ENCODE data around the gene STMP1. TPM values are rescaled to one million over a fixed set of nuclear protein-coding genes. Genes with fewer than 3 reads are reported as not detected.

STMP1 gene
- 63.2 TPM for polyA plus RNA-seq (2012; ENCODE audit: insufficient read depth, insufficient read length, low read depth)

DNA sequence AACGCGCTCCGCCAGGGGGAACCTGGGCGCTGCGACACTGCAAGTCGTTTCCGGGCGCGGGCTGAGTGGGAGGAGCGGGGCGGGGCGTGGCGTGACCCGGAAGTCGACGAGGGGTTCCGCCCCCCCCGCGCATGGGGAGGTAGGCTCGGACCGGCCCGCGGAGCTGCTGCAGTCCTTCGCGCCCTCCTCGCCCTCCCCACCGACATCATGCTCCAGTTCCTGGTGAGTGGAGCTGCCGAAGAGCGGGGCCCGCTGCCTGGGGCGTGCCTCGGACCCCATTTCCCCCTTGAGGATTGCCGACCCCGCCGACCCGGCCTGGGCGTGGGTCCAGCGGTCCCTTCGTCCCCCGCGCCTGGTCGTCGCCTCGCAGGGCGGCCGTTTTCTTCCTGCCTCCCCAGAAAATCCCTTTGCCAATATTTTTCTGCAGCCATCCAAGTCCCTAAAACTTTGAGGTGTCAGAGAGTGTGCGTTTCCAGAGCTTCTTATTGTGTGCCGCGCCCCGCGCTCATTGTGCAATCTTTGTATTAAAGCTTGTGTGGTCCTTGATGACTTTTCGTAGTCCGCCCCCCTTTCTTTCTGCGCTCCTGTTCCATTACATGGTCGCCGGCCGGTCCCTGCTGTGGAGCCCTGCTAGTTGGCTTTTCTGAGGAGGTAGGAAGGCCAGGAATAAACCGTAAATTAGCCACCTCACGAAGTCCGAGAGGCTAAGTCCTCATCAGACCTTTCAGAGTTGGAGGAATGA is at the start of gene STMP1:
Gene STMP1 (plus strand): TSS at position 142 of the 742 bp plus-strand sequence.
- DNase-seq = peak; percentile 99
- Histone ChIP-seq H3K27me3 (no peaks in the 10 kb centered on the region), H3K4me1 (peaks cover 3% of the 10 kb centered on the region; the same call in 1 of the 2 replicates), H3K9me3 (no peaks in the 10 kb centered on the region), H3K4me3 (ENCODE audit: low read depth, low read length) (peak within 1 kb of the TSS; percentile 98), H3K36me3 (no peaks in the 10 kb centered on the region; the same call in 1 of the 2 replicates)
- TF ChIP-seq, protein P1, sequence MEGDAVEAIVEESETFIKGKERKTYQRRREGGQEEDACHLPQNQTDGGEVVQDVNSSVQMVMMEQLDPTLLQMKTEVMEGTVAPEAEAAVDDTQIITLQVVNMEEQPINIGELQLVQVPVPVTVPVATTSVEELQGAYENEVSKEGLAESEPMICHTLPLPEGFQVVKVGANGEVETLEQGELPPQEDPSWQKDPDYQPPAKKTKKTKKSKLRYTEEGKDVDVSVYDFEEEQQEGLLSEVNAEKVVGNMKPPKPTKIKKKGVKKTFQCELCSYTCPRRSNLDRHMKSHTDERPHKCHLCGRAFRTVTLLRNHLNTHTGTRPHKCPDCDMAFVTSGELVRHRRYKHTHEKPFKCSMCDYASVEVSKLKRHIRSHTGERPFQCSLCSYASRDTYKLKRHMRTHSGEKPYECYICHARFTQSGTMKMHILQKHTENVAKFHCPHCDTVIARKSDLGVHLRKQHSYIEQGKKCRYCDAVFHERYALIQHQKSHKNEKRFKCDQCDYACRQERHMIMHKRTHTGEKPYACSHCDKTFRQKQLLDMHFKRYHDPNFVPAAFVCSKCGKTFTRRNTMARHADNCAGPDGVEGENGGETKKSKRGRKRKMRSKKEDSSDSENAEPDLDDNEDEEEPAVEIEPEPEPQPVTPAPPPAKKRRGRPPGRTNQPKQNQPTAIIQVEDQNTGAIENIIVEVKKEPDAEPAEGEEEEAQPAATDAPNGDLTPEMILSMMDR (IDR thresholded peaks at IDR 0.05; ENCODE audit: low read depth, low read length) = peak; percentile 50

DNA sequence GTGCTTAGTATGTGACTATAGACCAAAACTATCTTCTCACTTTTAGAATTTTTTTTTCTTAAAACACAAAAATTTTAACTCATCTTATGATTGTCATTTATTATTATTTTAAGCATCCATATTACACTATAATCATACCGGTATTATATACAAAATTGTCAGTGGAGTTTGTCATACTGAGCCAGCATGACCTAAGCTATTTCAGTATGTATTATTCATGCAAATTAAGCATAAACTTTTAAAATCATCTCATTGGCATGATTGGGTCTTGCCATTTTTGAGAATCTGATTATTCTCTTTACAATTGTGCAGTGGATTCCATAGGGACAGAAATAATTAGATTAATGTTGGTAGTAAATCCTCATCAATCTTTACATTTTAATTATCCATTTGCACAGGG is 46.2 kb upstream of the STMP1 start:
- Histone ChIP-seq H3K4me1 (no peaks in the 10 kb centered on the region), H3K9me3 (no peaks in the 10 kb centered on the region), H3K27me3 (no peaks in the 10 kb centered on the region), H3K4me3 (ENCODE audit: low read depth, low read length) (no peak overlapping the region), H3K36me3 (peaks cover 71% of the 10 kb centered on the region)
- DNase-seq = no peak
- TF ChIP-seq, protein P1 (IDR thresholded peaks at IDR 0.05; ENCODE audit: low read depth, low read length) = no peak

DNA sequence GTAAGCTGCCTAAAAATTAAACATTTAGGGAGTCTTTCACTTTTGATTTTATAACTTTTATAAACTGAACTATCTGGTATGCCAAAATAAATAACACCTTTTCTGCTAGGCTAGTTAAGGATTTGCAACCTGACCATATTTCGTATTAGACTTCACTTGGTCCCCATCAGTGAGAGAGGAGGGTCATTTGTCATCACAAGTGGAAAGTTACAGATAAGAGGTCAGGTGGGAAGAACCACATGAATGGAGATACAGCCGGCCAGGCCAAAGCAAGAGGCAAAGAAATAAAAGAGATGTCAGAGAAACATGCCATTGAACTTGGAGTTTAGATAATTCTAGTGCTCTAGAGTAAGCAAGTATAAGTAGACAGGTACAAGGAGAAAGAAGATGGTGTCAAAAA is 44.5 kb upstream of the STMP1 start:
- no peak overlapping the region for H3K4me3 ChIP-seq (ENCODE audit: low read depth, low read length)
- TF ChIP-seq, protein P1 (IDR thresholded peaks at IDR 0.05; ENCODE audit: low read depth, low read length) = no peak
- H3K4me1 ChIP-seq = no peaks in the 10 kb centered on the region
- no peaks in the 10 kb centered on the region for H3K27me3 ChIP-seq
- DNase-seq = no peak
- H3K36me3 ChIP-seq = peaks cover 72% of the 10 kb centered on the region
- H3K9me3 ChIP-seq = no peaks in the 10 kb centered on the region

DNA sequence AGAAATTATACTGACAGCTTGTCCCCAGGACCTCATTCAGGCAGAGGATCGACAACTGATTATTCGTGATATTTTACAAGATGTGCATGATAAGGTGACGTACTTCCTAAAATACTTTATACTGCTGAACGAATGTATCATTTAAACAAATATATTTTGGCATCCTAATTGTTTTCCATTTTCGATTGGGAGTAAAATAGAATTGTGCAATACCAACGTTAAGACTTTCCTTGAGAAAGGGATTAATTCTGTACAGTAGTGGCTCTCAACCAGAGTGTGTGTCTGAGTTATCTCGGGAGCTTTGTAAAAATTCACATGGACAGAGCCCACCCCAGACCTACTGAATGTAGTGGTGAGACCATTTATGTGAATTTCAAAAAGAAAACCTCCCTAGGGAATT is 43.8 kb upstream of the STMP1 start:
- TF ChIP-seq, protein P1 (IDR thresholded peaks at IDR 0.05; ENCODE audit: low read depth, low read length) = no peak
- Histone ChIP-seq H3K9me3 (no peaks in the 10 kb centered on the region), H3K4me1 (no peaks in the 10 kb centered on the region), H3K27me3 (no peaks in the 10 kb centered on the region), H3K36me3 (peaks cover 79% of the 10 kb centered on the region), H3K4me3 (ENCODE audit: low read depth, low read length) (no peak overlapping the region)
- no peak for DNase-seq

DNA sequence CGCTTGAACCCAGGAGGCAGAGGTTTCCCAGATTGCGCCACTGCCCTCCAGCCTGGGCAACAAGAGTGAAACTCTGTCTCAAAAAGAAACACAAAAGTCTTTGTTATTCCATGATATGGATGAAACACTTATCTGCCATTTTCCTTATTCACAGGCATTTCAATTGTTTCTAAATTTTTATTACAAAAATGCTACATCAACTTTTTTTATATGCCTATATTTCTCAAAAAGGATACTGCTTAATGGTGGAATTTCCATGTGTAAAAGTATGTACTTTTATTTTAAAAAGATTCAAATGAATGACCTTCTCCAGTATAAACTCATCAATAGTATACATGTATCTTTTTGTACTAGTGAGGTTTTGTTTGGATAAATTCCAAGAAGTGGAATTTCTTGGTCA is 41.9 kb upstream of the STMP1 start:
- Histone ChIP-seq H3K4me3 (ENCODE audit: low read depth, low read length) (no peak overlapping the region), H3K36me3 (peaks cover 88% of the 10 kb centered on the region), H3K4me1 (no peaks in the 10 kb centered on the region), H3K9me3 (no peaks in the 10 kb centered on the region), H3K27me3 (no peaks in the 10 kb centered on the region)
- DNase-seq = no peak
- TF ChIP-seq, protein P1 (IDR thresholded peaks at IDR 0.05; ENCODE audit: low read depth, low read length) = no peak

All from BE2C (cell line).